SK-N-SH treated with all-trans-retinoic acid at 6 μM for 48 hours (cell line): ENCODE data around the gene HP1BP3.

Source experiments
- ARNTL ChIP-seq: fragments of 450-650 bp; formaldehyde crosslinking; IDR thresholded peaks from 2 replicates; pipeline ENCODE4 v1.5.0; 2020; ENCODE audit warnings: low read depth, mild to moderate bottlenecking, moderate library complexity, borderline replicate concordance
- BACH2 ChIP-seq: fragments of 250-450 bp; sonication (Bioruptor Pico); IDR thresholded peaks from 2 replicates; pipeline ENCODE4 v1.9.0; 2021; ENCODE audit warnings: mild to moderate bottlenecking, borderline replicate concordance
- CREB5 ChIP-seq: fragments of 250-450 bp; sonication (Bioruptor Pico); IDR thresholded peaks from 2 replicates; pipeline ENCODE4 v1.5.1; 2020; ENCODE audit warnings: low read depth, mild to moderate bottlenecking, moderate library complexity
- CSDC2 ChIP-seq: fragments of 250-450 bp; sonication (Bioruptor Pico); IDR thresholded peaks from 2 replicates; pipeline ENCODE4 v1.5.0; 2020; ENCODE audit warnings: mild to moderate bottlenecking, moderate library complexity
- ISL1 ChIP-seq: fragments of 250-450 bp; sonication (Bioruptor Pico); IDR thresholded peaks from 2 replicates; pipeline ENCODE4 v2.1.2; 2022; ENCODE audit warnings: mild to moderate bottlenecking, moderate library complexity
- OSR1 ChIP-seq: fragments of 250-450 bp; sonication (Bioruptor Pico); IDR thresholded peaks from 2 replicates; pipeline ENCODE4 v1.8.0; 2022; ENCODE audit warnings: moderate library complexity, mild to moderate bottlenecking, inconsistent platforms
- RARB ChIP-seq: fragments of 250-450 bp; sonication (Bioruptor Pico); IDR thresholded peaks from 2 replicates; pipeline ENCODE4 v1.8.0; 2021; ENCODE audit warnings: mild to moderate bottlenecking, moderate library complexity
- TCF4 ChIP-seq: fragments of 250-450 bp; sonication (Bioruptor Pico); IDR thresholded peaks from 2 replicates; pipeline ENCODE4 v1.8.0; 2021; ENCODE audit warnings: mild to moderate bottlenecking, moderate library complexity, borderline replicate concordance
- ZFP3 ChIP-seq: fragments of 250-450 bp; sonication (Bioruptor Pico); IDR thresholded peaks from 2 replicates; pipeline ENCODE4 v1.5.0; 2020; ENCODE audit warnings: mild to moderate bottlenecking, moderate library complexity
- ZFP30 ChIP-seq: fragments of 450-650 bp; formaldehyde crosslinking; IDR thresholded peaks from 2 replicates; pipeline ENCODE4 v1.5.0; 2022; ENCODE audit warnings: mild to moderate bottlenecking, moderate library complexity
- ZNF70 ChIP-seq: fragments of 450-650 bp; formaldehyde crosslinking; IDR thresholded peaks from 2 replicates; pipeline ENCODE4 v1.5.0; 2020; ENCODE audit warnings: mild to moderate bottlenecking, moderate library complexity
- ZNF8 ChIP-seq: fragments of 450-650 bp; formaldehyde crosslinking; IDR thresholded peaks from 2 replicates; pipeline ENCODE4 v1.5.0; 2020; ENCODE audit warnings: mild to moderate bottlenecking, moderate library complexity
- TF ChIP-seq, protein P1 (sequence below): fragments of 250-450 bp; sonication (Bioruptor Pico); IDR thresholded peaks from 2 replicates; pipeline ENCODE4 v1.8.0; 2020; ENCODE audit warnings: mild to moderate bottlenecking, moderate library complexity, borderline replicate concordance
- TF ChIP-seq, protein P2 (sequence below): fragments of 250-450 bp; sonication (Bioruptor Pico); IDR thresholded peaks from 2 replicates; pipeline ENCODE4 v1.5.0; 2020; ENCODE audit warnings: mild to moderate bottlenecking, moderate library complexity

GRCh38 chr1:20719261-20719660, 67.8 kb downstream of the HP1BP3 start:
- TF ChIP-seq ZNF70 (CRISPR knock-in tag) (no peak), ZFP3 (CRISPR knock-in tag) (no peak), ARNTL (CRISPR knock-in tag) (no peak), OSR1 (CRISPR knock-in tag) (no peak), ISL1 (CRISPR knock-in tag) (no peak), CSDC2 (CRISPR knock-in tag) (no peak), TCF4 (no peak), CREB5 (CRISPR knock-in tag) (no peak), BACH2 (CRISPR knock-in tag) (no peak), ZNF8 (no peak), RARB (CRISPR knock-in tag) (no peak), ZFP30 (no peak)
- TF ChIP-seq, protein P1, sequence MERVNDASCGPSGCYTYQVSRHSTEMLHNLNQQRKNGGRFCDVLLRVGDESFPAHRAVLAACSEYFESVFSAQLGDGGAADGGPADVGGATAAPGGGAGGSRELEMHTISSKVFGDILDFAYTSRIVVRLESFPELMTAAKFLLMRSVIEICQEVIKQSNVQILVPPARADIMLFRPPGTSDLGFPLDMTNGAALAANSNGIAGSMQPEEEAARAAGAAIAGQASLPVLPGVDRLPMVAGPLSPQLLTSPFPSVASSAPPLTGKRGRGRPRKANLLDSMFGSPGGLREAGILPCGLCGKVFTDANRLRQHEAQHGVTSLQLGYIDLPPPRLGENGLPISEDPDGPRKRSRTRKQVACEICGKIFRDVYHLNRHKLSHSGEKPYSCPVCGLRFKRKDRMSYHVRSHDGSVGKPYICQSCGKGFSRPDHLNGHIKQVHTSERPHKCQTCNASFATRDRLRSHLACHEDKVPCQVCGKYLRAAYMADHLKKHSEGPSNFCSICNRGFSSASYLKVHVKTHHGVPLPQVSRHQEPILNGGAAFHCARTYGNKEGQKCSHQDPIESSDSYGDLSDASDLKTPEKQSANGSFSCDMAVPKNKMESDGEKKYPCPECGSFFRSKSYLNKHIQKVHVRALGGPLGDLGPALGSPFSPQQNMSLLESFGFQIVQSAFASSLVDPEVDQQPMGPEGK (CRISPR knock-in tag): no peak
- TF ChIP-seq, protein P2, sequence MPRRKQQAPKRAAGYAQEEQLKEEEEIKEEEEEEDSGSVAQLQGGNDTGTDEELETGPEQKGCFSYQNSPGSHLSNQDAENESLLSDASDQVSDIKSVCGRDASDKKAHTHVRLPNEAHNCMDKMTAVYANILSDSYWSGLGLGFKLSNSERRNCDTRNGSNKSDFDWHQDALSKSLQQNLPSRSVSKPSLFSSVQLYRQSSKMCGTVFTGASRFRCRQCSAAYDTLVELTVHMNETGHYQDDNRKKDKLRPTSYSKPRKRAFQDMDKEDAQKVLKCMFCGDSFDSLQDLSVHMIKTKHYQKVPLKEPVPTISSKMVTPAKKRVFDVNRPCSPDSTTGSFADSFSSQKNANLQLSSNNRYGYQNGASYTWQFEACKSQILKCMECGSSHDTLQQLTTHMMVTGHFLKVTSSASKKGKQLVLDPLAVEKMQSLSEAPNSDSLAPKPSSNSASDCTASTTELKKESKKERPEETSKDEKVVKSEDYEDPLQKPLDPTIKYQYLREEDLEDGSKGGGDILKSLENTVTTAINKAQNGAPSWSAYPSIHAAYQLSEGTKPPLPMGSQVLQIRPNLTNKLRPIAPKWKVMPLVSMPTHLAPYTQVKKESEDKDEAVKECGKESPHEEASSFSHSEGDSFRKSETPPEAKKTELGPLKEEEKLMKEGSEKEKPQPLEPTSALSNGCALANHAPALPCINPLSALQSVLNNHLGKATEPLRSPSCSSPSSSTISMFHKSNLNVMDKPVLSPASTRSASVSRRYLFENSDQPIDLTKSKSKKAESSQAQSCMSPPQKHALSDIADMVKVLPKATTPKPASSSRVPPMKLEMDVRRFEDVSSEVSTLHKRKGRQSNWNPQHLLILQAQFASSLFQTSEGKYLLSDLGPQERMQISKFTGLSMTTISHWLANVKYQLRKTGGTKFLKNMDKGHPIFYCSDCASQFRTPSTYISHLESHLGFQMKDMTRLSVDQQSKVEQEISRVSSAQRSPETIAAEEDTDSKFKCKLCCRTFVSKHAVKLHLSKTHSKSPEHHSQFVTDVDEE (CRISPR knock-in tag): no peak
